Hematopoietic multipotent progenitor cell treated with erythropoietin and hydrocortisone succinate and interleukin-3 and kit ligand, for 6 days (in vitro differentiated cells): ENCODE results near the gene APLN.

Source experiments
- DNase-seq: peaks from one replicate; pipeline ENCODE4 v3.0.0-alpha.2; 2015

Gene APLN

DNA sequence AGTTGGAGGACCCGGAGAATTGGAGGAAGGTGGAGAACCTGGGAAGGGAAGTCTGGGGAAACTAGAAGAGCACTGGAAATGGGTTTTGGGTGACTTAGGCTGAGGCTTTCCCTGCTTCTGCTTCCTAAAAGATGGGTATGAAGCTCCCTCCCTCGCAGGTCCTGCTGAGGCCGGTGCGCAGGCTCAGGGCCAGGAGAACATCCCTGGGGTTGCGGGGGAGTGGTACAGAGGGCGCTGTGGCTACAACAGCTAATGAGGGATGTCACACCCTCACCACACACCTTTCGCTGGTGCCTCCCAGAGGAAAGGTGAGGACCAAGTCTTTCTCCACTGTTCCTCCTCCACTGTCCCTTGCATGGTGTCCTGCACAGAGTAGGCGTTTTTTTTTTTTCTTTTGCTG is 15.8 kb downstream of the APLN start:
- no peak for DNase-seq

DNA sequence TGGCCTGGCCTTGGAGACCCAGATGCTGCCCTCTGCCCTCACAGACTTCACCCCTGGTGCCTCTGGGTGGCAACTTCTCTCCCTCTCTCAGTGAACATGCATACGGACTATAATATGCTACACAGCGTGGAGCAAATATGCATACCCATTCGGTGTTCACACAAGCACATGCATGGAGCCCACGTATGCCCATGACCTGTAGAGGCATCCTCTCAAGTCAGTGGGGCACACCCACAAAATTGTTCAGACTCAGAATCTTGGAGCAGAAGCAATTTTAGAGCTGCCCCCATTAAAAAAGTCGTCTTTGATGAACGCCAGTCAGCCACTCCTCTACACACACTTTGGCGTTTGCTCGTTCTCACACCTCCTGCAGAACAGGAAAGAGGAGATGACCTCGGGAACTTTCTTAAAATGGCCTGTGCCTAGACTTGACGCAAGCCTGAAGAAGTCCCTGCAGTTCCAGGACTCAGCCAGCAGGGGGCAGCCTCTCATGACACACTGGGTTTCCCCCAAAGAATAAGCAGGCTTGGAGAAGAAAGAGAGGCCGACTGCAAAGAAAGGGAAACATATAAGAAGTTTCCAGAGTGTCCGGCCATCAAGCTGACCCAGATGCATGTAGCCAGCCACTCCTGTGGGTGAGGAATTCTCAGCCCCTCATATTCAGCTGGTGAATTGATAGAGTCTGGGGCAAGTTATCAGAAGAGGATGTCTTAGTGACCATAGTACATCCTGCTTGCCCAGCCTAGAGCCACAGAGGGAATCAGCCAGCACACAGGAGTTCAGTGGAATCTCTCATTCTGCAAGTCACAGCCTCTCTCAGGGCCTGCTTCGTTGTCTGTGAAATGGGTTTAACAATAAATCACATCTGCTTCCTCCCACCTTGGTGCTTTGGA is 17.3 kb downstream of the APLN start:
- DNase-seq: peak; percentile 67

GRCh38 chrX:129636175-129636681 is 18.5 kb downstream of the APLN start:
- no peak for DNase-seq

DNA sequence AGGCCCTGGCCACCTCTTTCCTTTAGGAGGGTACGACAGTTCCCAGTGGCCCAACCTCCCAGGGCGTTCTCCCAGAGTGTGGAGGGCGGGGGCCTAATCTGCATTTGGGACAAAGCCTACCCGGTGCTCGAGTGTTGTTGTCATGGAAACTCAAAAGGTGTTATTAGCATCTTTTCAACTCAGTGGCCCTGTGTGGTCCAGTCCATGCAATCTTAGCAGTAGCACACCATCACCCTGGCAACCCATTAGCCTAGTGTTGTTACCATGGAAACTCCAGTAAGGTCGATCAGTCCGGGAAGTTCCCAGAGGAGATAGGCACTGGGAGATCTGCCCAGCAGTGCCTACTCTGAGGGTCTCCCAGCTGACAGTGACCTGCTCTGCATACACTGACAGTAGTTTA is 20.2 kb downstream of the APLN start:
- DNase-seq: no peak

DNA sequence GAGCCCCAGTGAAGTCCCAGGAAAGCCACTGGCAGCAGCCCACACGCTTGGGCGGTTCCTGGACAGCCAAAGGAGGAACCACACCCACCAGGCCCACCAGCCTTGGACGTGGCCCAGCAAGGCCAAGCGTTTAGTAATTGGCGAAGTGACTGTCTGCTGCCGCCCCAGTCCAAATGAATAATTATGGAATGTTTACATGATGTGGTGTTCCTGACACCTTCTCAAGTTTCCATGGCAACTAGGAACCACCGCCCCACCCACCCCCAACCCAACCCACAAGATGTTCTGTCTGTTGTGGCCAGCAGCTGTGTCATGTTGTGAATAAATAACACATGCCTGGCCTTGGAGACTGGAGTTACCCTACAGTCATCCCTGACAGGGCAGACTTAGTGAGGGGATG is 22.3 kb downstream of the APLN start:
- DNase-seq: peak; percentile 16

DNA sequence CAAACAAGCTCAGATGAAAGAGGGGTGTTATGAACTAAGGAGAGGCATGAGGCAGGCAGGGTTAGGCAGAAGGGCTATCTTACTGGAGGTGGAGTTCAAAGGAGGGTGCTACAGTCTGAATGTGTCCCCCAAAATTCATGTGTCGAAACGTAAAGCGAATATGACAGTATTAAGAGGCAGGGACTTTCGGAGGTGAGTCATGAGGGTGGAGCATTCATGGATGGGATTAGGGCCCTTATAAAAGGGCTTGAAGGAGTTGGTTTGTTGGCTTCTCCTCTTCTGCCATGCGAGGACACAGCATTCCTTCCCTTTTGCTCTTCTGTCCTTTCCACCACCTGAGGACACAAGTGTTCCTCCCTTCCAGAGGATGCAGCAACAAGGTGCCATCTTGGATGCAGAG is 22.9 kb downstream of the APLN start:
- DNase-seq: no peak

DNA sequence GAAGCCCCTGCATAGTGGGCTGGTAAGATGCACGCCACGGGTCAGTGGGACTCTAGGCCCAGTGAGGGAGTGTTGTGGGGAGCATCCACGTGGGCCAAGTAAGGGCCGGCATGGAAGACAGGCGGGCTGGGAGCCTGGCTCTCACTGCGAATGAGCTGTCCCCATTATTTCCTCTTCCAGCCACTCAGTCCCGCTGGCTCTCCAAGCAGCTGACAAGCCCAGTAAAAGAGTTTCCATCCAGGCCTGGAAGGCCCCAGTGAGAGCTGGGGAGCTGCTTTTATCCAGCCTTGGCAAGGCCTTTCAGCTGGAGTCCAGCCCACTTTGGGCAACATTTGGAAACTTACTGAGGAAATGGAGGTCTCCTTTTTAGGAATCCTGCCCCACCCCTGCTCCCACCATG is 24.9 kb downstream of the APLN start:
- DNase-seq: no peak

GRCh38 chrX:129626026-129626425 is 28.7 kb downstream of the APLN start:
- DNase-seq: no peak

DNA sequence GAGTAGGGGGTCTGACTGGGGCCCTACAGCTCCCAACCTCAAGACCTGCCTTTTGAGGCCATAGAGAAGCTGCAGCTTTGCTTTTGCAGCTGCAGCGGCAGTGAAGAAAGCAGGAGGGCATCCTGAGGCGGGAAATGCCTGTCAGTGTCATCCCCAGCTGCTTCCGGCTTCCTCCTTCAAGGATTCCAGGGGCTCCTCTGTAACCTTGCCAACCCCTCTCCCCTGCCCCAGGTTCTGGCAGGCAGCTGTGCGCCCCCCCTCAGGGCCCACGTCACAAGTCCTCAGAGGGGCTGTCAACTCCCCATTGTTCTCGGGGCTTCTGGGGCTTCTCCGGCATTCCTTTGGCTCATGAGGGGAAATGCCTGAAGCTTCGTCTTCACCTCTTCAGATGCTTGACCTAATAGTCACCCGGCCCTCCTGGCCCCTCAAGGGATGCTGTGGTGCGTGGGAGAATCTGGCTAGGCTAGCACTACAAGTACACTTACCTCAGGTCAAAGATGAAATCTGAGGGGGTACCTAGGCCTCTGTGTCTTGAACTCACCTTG is 31.9 kb downstream of the APLN start:
- DNase-seq: no peak

DNA sequence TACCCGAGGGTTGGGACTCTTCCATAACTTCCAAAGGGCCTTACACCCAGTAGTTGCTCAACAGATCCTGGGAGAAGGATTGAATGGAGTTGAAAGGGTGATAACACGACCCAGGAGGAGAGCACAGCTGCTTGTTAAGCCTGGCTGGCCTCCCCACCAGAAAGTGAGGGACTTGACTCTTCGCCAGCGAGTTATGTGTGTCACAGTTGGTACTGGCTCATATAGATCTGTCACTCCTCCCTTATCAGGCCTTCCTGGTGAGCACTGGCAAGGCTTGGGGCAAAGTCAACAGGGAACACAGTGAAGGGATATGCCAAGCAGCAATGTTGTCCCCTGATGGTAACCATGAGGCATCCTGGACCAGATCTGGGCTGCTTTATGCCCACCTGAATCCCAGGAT is 35.8 kb downstream of the APLN start:
- DNase-seq: peak; percentile 78

- DNase-seq: no peak
These were observed 37.3 kb downstream of the APLN start for GRCh38 chrX:129617420-129617819.

DNA sequence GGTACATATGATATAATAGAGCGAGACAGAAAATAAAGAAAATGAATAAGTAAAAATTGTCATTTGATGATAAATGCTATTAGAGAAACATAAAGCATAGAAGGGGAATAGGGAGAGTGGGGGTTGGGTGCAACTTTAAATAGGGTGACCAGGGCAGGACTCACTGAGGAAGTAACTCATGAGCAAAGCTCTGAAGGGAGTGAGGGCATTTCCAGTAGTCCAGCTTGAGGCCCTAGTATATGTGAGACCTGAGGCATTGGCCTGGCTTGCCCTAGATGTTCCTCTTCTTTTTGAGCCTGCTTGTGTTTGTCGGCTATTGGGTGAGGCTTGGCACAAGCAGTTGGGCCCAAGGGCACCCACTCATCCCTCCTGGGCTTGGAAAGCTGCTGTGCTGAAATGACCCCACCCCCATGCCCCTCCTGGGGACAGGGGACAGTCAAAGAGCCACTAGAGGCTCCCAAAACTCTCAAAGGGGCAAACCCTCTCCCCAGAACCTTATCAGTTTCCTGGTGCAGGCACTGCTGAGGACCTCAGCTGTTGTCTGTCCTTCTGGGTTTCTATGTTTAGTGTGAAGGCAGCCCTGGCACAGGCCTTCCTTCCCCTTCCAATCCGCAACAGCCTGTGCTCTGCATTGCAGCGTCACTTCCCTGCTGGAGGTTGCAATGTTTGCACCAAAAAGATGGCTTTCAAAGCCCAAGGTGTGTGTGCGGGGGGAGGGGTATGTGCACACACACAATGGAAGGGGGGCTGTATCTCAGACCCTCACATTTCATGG is 40.1 kb downstream of the APLN start:
- DNase-seq: peak; percentile 22

GRCh38 chrX:129613596-129613995 is 41.2 kb downstream of the APLN start:
- no peak for DNase-seq

GRCh38 chrX:129612396-129612795 is 42.4 kb downstream of the APLN start:
- DNase-seq: no peak

DNA sequence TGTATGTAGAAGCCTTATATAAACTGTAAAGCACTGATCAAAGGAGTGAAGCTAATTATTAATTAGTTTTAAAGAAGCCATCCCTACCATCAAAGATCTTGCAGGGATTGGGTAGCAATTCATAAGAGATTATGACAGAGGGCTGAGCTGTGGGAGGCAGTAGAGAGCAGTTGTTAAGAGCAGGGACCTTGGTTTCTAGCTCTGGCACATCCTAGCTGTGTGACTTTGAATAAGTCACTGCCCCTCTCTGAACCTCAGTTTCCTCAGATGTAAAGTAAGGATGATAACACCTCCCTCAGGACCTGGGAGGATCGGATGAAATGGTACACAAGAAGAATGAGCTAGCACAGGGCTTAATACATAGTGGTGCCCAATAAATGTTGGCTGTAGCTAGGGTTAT is 45.4 kb downstream of the APLN start:
- peak; percentile 27 for DNase-seq

GRCh38 chrX:129608496-129608895 is 46.3 kb downstream of the APLN start:
- DNase-seq: no peak

- DNase-seq: peak; percentile 74
These were observed 47.8 kb downstream of the APLN start for GRCh38 chrX:129606918-129607317.

DNA sequence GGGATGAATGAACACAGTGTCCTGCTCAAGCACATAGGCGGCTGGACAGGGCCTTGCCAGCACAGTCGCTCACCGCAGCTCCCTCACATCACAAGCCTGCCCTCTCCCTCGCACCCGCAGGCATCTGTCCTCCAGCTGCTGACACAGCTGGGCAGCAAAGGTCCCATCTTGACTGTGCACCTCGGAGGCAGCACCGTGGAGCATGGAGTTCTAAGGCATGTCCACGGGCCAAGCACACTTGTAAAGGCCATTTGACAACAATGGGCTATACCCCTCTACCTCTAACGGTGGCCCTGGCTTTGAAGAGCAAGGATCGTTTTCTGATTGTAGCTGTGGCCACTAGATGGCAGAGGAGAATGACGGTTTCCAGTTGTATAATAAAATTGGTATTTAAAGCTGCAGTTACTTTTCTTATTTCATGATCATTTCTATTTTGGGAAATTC is 53.8 kb downstream of the APLN start:
- peak; percentile 63 for DNase-seq

- DNase-seq: no peak
These were observed 54.8 kb downstream of the APLN start for GRCh38 chrX:129599996-129600395.

- no peak for DNase-seq
These were observed 55.3 kb downstream of the APLN start for GRCh38 chrX:129599499-129599898.

DNA sequence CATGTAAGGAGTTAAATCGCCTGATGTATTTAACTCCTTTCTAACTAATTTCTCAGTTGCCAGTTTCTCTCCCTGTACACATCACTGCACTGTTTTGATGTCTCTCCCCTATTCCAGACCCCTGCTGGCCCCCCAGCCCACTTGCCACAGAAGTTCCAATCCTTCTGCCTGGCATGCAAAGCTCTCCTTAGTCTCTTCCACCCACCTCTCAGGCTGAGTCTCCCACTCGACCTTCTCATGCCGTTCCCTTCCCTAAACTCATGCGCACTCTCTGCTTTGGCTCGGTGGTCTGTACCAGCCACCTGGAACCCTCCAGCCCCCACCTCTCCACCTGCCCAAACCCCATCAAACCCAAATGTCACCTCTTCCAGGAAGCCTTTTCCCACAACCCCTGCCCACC is 56.9 kb downstream of the APLN start:
- DNase-seq: no peak

DNA sequence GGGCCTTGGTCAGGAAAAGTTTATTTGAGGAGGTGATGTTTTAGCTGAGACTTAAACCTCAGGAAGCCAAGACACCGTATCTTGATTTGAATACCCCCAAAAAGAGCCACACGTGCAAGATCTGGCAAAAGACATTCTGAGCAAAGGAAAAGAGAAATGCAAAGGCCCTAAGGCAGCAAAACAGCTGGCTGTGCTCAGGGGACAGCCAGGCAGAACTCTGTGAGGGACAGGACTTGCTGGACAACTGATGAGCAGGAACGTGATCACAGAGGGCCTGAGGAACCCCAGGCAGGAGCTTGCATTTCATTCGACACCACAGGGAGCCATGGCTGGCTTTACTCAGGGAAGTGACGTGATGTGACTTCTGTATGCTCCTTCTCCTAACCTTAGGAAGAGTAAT is 58.7 kb downstream of the APLN start:
- no peak for DNase-seq
